Skeletal muscle satellite cell (primary cell): ENCODE results near the gene TYMS.
A peak's percentile ranks its signal among the peaks of the same experiment; 100 is the strongest.

Source experiments
- H3K27me3 ChIP-seq: 2 replicates; pipeline ENCODE4 v1.7.0; 2013; ENCODE audit warnings: low read length; ENCODE audit not compliant: control insufficient read depth, insufficient read depth
- H3K36me3 ChIP-seq: 2 replicates; pipeline ENCODE4 v1.7.0; 2013; ENCODE audit warnings: mild to moderate bottlenecking, control low read depth, low read length; ENCODE audit not compliant: insufficient read depth
- H3K4me1 ChIP-seq: 2 replicates; pipeline ENCODE4 v1.7.0; 2013; ENCODE audit warnings: low read length; ENCODE audit not compliant: control insufficient read depth, insufficient read depth
- H3K4me2 ChIP-seq: 2 replicates; pipeline ENCODE4 v1.7.0; 2013; ENCODE audit warnings: mild to moderate bottlenecking, low read length
- H3K4me3 ChIP-seq: 2 replicates; pipeline ENCODE4 v1.7.0; 2013; ENCODE audit warnings: low read length
- H3K9ac ChIP-seq: 2 replicates; pipeline ENCODE4 v1.7.0; 2013; ENCODE audit warnings: mild to moderate bottlenecking, low read depth, low read length, moderate library complexity
- H3K9me3 ChIP-seq: replicated peaks from 2 replicates; pipeline ENCODE4 v1.7.0; 2013; ENCODE audit warnings: mild to moderate bottlenecking, control low read depth, low read length

TYMS gene

GRCh38 chr18:703213-703967 is 45.9 kb downstream of the TYMS start:
- no peaks in the 10 kb centered on the region for H3K27me3 ChIP-seq
- H3K4me1 ChIP-seq = peaks cover 17% of the 10 kb centered on the region
- peaks cover 13% of the 10 kb centered on the region for H3K36me3 ChIP-seq
- no peaks in the 10 kb centered on the region for H3K9me3 ChIP-seq
- H3K4me3 ChIP-seq = no peak overlapping the region
- peak overlapping the region; percentile 21 for H3K9ac ChIP-seq
- H3K4me2 ChIP-seq = peak overlapping the region; percentile 24

GRCh38 chr18:706405-706804 is 49.0 kb downstream of the TYMS start:
- no peaks in the 10 kb centered on the region for H3K27me3 ChIP-seq
- no peaks in the 10 kb centered on the region for H3K9me3 ChIP-seq
- H3K4me1 ChIP-seq = peaks cover 26% of the 10 kb centered on the region
- H3K4me3 ChIP-seq = no peak overlapping the region
- H3K36me3 ChIP-seq = peaks cover 9% of the 10 kb centered on the region
- H3K9ac ChIP-seq = no peak overlapping the region
- H3K4me2 ChIP-seq = no peak overlapping the region

GRCh38 chr18:708096-708495 is 50.6 kb downstream of the TYMS start:
- H3K4me2 ChIP-seq = no peak overlapping the region
- H3K9me3 ChIP-seq = no peaks in the 10 kb centered on the region
- peaks cover 18% of the 10 kb centered on the region for H3K4me1 ChIP-seq
- H3K4me3 ChIP-seq = no peak overlapping the region
- H3K36me3 ChIP-seq = peaks cover 9% of the 10 kb centered on the region
- H3K9ac ChIP-seq = no peak overlapping the region
- no peaks in the 10 kb centered on the region for H3K27me3 ChIP-seq

DNA sequence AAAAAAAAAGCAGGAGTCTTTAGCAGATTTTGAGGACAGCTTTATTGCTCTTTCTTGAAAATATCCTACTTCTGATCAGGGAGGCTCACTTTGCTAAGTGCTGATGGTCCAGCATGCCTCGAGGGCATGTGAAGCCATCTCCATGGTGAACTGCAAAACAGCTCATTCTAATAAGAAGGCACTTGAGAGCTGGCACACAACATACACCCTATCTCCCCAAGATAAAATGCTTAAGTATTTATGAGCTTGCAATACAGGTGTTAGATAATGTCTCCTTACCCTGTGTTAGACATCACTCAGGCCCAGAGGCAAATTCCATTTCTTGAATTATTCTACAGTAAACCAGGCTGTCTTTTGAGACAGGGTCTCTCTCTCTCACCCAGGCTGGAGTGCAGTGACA is 52.3 kb downstream of the TYMS start:
- Histone ChIP-seq H3K36me3 (peaks cover 9% of the 10 kb centered on the region), H3K9me3 (no peaks in the 10 kb centered on the region), H3K4me1 (peaks cover 18% of the 10 kb centered on the region), H3K4me3 (no peak overlapping the region), H3K4me2 (no peak overlapping the region), H3K27me3 (no peaks in the 10 kb centered on the region), H3K9ac (no peak overlapping the region)

DNA sequence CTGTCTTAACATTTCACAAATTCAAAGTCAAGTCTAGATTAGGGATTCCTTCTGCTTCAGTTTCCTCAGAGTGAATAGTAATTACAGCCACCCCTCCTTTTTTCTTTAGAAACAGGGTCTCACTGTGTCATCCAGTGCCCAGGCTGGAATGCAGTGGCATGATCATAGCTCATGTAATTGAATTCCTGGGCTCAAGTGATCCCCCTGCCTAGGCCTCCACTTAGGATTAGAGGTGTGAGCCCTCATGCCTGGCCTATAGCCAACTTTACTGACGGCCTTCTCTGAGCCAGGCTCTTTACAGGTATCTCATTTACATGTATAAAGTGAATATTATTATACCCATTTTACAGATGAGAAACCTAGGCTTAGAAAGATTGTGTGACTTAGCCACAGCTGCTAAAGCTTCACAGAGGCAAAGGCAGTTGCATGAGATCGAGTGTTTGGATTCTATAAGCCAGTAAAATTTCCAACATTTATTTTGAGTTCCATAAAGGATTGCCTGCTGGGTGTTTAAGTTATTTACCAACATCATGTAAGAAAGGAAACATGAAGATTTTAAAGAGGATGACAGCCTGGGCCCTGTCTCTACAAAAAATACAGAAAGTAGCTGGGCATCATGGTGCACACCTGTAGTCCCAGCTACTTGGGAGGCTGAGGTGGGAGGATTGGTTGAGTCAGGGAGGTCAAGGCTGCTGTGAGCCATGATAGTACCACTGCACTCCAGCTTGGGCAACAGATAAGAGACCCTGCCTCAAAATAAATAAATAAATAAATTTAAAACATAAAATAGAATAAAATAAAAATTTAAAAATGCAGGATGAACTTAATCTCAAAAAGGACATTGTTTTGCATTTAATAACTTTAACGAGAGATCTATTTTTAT is 53.2 kb downstream of the TYMS start:
- Histone ChIP-seq H3K4me3 (peak overlapping the region; percentile 74), H3K36me3 (peaks cover 3% of the 10 kb centered on the region), H3K4me1 (peaks cover 26% of the 10 kb centered on the region), H3K4me2 (peak overlapping the region; percentile 99), H3K9me3 (no peaks in the 10 kb centered on the region), H3K9ac (peak overlapping the region; percentile 98), H3K27me3 (no peaks in the 10 kb centered on the region)

- H3K4me3 ChIP-seq = peak overlapping the region; percentile 74
- peaks cover 32% of the 10 kb centered on the region for H3K4me1 ChIP-seq
- H3K36me3 ChIP-seq = peaks cover 3% of the 10 kb centered on the region
- H3K27me3 ChIP-seq = no peaks in the 10 kb centered on the region
- H3K9me3 ChIP-seq = no peaks in the 10 kb centered on the region
- peak overlapping the region; percentile 99 for H3K4me2 ChIP-seq
- H3K9ac ChIP-seq = peak overlapping the region; percentile 98
Measured at GRCh38 chr18:711310-711656, 53.8 kb downstream of the TYMS start.

DNA sequence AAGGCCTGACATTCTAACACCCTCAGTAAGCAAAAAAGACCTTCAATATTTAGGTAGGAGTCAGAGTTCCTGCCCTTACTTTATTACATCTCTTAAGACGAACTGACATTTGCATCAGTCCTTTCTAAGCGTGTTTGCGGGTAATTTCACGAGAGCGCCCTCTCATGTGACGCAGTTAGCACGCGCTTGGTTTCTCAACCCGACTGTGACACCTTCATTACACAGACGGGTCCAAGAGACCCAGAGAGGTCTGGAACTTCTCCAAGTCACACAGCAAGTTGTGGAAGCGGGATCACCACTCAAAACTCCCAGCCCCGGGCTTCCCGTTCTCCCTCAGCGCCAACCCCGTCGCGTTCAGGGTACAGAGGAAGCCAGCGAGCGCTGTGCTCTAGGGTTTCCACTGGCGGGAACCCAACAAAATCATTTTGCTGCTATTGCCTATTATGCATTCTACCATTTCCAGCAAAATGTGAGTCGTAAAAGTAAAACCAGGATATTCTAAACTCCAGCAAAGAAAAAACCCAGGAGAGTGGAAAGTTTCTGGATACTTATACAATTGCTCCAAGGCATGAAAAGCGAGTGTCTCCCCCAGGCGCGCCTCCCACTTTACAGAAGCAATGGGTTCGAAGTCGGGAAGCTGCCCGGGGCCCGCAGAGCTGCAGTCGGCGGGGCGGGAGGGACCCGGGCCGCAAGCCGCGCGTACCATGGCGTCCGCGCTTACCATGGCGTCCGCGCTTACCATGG is 54.4 kb downstream of the TYMS start:
- H3K9ac ChIP-seq = peak overlapping the region; percentile 98
- no peaks in the 10 kb centered on the region for H3K9me3 ChIP-seq
- H3K4me1 ChIP-seq = peaks cover 37% of the 10 kb centered on the region
- peaks cover 3% of the 10 kb centered on the region for H3K36me3 ChIP-seq
- peak overlapping the region; percentile 74 for H3K4me3 ChIP-seq
- H3K4me2 ChIP-seq = peak overlapping the region; percentile 99
- H3K27me3 ChIP-seq = no peaks in the 10 kb centered on the region

- peak within 1 kb of the TSS; percentile 74 for H3K4me3 ChIP-seq
- H3K27me3 ChIP-seq = no peaks in the 10 kb centered on the region
Measured at GRCh38 chr18:712401-713134, 55.1 kb downstream of the TYMS start, which contains the start of gene ENOSF1. ENOSF1 (minus strand) TSS chr18:712630; CDS start chr18:712587, 43 bp downstream.

DNA sequence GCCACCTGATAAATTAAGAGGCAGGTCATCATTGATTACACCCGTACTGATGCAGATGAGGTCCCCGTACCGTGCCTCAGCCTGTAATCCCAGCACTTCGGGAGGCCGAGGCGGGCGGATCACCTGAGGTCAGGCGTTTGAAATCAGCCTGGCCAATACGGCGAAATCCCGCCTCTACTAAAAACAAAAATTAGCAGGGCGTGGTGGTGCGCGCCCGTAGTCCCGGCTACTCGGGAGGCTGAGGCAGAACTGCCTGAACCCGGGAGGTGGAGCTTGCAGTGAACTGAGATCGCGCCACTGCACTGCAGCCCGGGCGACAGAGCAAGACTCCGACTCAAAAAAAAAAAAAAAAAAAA is 55.7 kb downstream of the TYMS start:
- peak overlapping the region; percentile 74 for H3K4me3 ChIP-seq
- peaks cover 39% of the 10 kb centered on the region for H3K4me1 ChIP-seq
- H3K9ac ChIP-seq = peak overlapping the region; percentile 68
- H3K36me3 ChIP-seq = peaks cover under 1% of the 10 kb centered on the region
- H3K27me3 ChIP-seq = no peaks in the 10 kb centered on the region
- peak overlapping the region; percentile 76 for H3K4me2 ChIP-seq
- H3K9me3 ChIP-seq = no peaks in the 10 kb centered on the region

More at GRCh38 chr18:712401-713134, 55.1 kb downstream of the TYMS start, which contains the start of gene ENOSF1:
- Histone ChIP-seq H3K9me3 (no peaks in the 10 kb centered on the region), H3K4me2 (peak within 1 kb of the TSS; percentile 99), H3K36me3 (peaks cover 3% of the 10 kb centered on the region), H3K9ac (peak within 1 kb of the TSS; percentile 98), H3K4me1 (peaks cover 39% of the 10 kb centered on the region)

GRCh38 chr18:715626-716025 is 58.2 kb downstream of the TYMS start:
- no peaks in the 10 kb centered on the region for H3K27me3 ChIP-seq
- no peaks in the 10 kb centered on the region for H3K9me3 ChIP-seq
- H3K4me2 ChIP-seq = peak overlapping the region; percentile 51

More at GRCh38 chr18:715626-716025, 58.2 kb downstream of the TYMS start:
- Histone ChIP-seq H3K9ac (peak overlapping the region; percentile 62), H3K36me3 (no peaks in the 10 kb centered on the region), H3K4me1 (peaks cover 35% of the 10 kb centered on the region), H3K4me3 (no peak overlapping the region)
